GM18909 (cell line): ENCODE data around the gene SMG7.

Experiments used
- ATAC-seq: cut with Tn5 transposase; IDR thresholded peaks from one replicate; pipeline ENCODE4 v1.9.1; 2021; ENCODE audit warnings: mild to moderate bottlenecking; ENCODE audit not compliant: unreplicated experiment, poor library complexity

SMG7 gene

GRCh38 chr1:183508694-183509093, 36.4 kb downstream of the SMG7 start:
- ATAC-seq: no peak

- no peak for ATAC-seq
Observed at GRCh38 chr1:183512450-183512849, 40.2 kb downstream of the SMG7 start.

GRCh38 chr1:183514235-183514634, 41.9 kb downstream of the SMG7 start:
- no peak for ATAC-seq

GRCh38 chr1:183515002-183515689, 42.8 kb downstream of the SMG7 start:
- ATAC-seq: no peak

- no peak for ATAC-seq
Observed at GRCh38 chr1:183516725-183517124, 44.4 kb downstream of the SMG7 start.

GRCh38 chr1:183517401-183517800, 45.1 kb downstream of the SMG7 start:
- ATAC-seq: no peak

GRCh38 chr1:183520379-183520778, 48.1 kb downstream of the SMG7 start:
- ATAC-seq: no peak

- no peak for ATAC-seq
Observed at GRCh38 chr1:183522104-183522503, 49.8 kb downstream of the SMG7 start.

GRCh38 chr1:183528577-183528976, 56.3 kb downstream of the SMG7 start:
- ATAC-seq: no peak

GRCh38 chr1:183533617-183534174, 61.4 kb downstream of the SMG7 start:
- ATAC-seq: no peak

GRCh38 chr1:183537405-183537804, 65.1 kb downstream of the SMG7 start:
- ATAC-seq: no peak

GRCh38 chr1:183543619-183544204, 71.4 kb downstream of the SMG7 start:
- peak; percentile 62 for ATAC-seq

GRCh38 chr1:183544598-183545297, 72.4 kb downstream of the SMG7 start:
- ATAC-seq: no peak

- no peak for ATAC-seq
Observed at GRCh38 chr1:183546427-183546826, 74.1 kb downstream of the SMG7 start.

- no peak for ATAC-seq
Observed at GRCh38 chr1:183548116-183548515, 75.8 kb downstream of the SMG7 start.

GRCh38 chr1:183550915-183551314, 78.6 kb downstream of the SMG7 start:
- ATAC-seq: no peak

GRCh38 chr1:183551924-183552323, 79.6 kb downstream of the SMG7 start:
- ATAC-seq: no peak

GRCh38 chr1:183552441-183552840, 80.1 kb downstream of the SMG7 start:
- no peak for ATAC-seq

- no peak for ATAC-seq
Observed at GRCh38 chr1:183552891-183553290, 80.6 kb downstream of the SMG7 start.

GRCh38 chr1:183553331-183553730, 81.0 kb downstream of the SMG7 start:
- ATAC-seq: no peak

GRCh38 chr1:183553764-183554163, 81.5 kb downstream of the SMG7 start:
- no peak for ATAC-seq
